DLD1 (cell line): Measurements from ENCODE around the gene ZNF514.
"Not testable (repeated sequence)": the region's sequence is repeated elsewhere in the genome, so short reads cannot be mapped to it uniquely, and the experiment has no call there.

Experiments used
- in situ Hi-C: cut with HindIII; loops from 2 replicates; pipeline ENCODE4 v1.10.0; 2017; ENCODE audit warnings: low sequenced_read_pairs

ZNF514 gene

GRCh38 chr2:95138702-95139101 lies 20.9 kb downstream of the ZNF514 start:
- in situ Hi-C loops = no loop called here

GRCh38 chr2:95122197-95122551 lies 37.5 kb downstream of the ZNF514 start:
- in situ Hi-C loops = no loop called here

- in situ Hi-C loops = no loop called here
Measured at GRCh38 chr2:95121407-95122196, 38.0 kb downstream of the ZNF514 start, which contains the start of gene MRPS5. TSS of gene MRPS5 (minus strand) at chr2:95121808. CDS start at chr2:95121791, 17 bp downstream.

GRCh38 chr2:95121093-95121406 lies 38.6 kb downstream of the ZNF514 start:
- in situ Hi-C loops = no loop called here

GRCh38 chr2:95115418-95115817 lies 44.2 kb downstream of the ZNF514 start:
- in situ Hi-C loops = no loop called here

GRCh38 chr2:95113464-95113863 lies 46.2 kb downstream of the ZNF514 start:
- in situ Hi-C loops = no loop called here

GRCh38 chr2:95110395-95110794 lies 49.3 kb downstream of the ZNF514 start:
- in situ Hi-C loops = no loop called here

- in situ Hi-C loops = no loop called here
Measured at GRCh38 chr2:95109260-95109659, 50.4 kb downstream of the ZNF514 start.

- in situ Hi-C loops = no loop called here
Measured at GRCh38 chr2:95106081-95106480, 53.6 kb downstream of the ZNF514 start.

GRCh38 chr2:95104606-95105005 lies 55.0 kb downstream of the ZNF514 start:
- in situ Hi-C loops = no loop called here

GRCh38 chr2:95099910-95100309 lies 59.7 kb downstream of the ZNF514 start:
- in situ Hi-C loops = no loop called here

- in situ Hi-C loops = not testable (repeated sequence)
Measured at GRCh38 chr2:95098273-95098672, 61.4 kb downstream of the ZNF514 start.
